Esophagus muscularis mucosa (tissue), 4 donors: ENCODE results near the gene TJAP1. TPM values are rescaled to one million over a fixed set of nuclear protein-coding genes. Genes with fewer than 3 reads are reported as not detected.

Source experiments
- DNase-seq: peaks from one replicate; pipeline ENCODE4 v3.0.0-alpha.2; 2017; ENCODE audit errors: extremely low spot score
- H3K27ac ChIP-seq, 4 donors: fragments of 200-600 bp; sonication (generic); replicated peaks in 1 of 4; 1 replicate in 3 of 4; 2 replicates in 1 of 4; pipeline ENCODE4 v1.5.1; 2016 to 2019; ENCODE audit warnings: mild to moderate bottlenecking in 1 of 4
- H3K27me3 ChIP-seq, 4 donors: fragments of 200-600 bp; sonication (generic); one replicate each; pipeline versions ENCODE4 v1.5.1 to v1.6.0; 2016 to 2019
- H3K36me3 ChIP-seq, 4 donors: fragments of 200-600 bp; sonication (generic); one replicate each; pipeline ENCODE4 v1.5.1; 2016 to 2019
- H3K4me1 ChIP-seq, 4 donors: fragments of 200-600 bp; sonication (generic); one replicate each; pipeline ENCODE4 v1.5.1; 2016 to 2019
- H3K4me3 ChIP-seq, 4 donors: fragments of 200-600 bp; sonication (generic); 1 replicate in 2 of 4; 2 replicates in 2 of 4; pipeline ENCODE4 v1.5.1; 2016 to 2019; ENCODE audit warnings: mild to moderate bottlenecking in 4 of 4, moderate library complexity in 1 of 4
- H3K9me3 ChIP-seq, 4 donors: fragments of 200-600 bp; sonication (generic); 1 replicate in 3 of 4; 2 replicates in 1 of 4; pipeline ENCODE4 v1.5.1; 2016 to 2019
- CTCF ChIP-seq, 3 experiments: fragments of 200-600 bp in 2 of 3; fragments of 450-650 bp in 1 of 3; sonication (generic) in 2 of 3; IDR thresholded peaks; one replicate each; pipeline ENCODE4 v1.5.1; 2017 to 2019; ENCODE audit warnings: antibody characterized with exemption in 3 of 3, mild to moderate bottlenecking in 2 of 3, moderate library complexity in 1 of 3
- EP300 ChIP-seq: sonication (generic); formaldehyde crosslinking; IDR thresholded peaks from one replicate; pipeline ENCODE4 v1.6.1; 2017; ENCODE audit warnings: antibody characterized with exemption
- POLR2A ChIP-seq: fragments of 450-650 bp; IDR thresholded peaks from one replicate; pipeline ENCODE4 v1.6.1; 2017; ENCODE audit warnings: antibody characterized with exemption, moderate library complexity, mild to moderate bottlenecking, low read depth
- POLR2AphosphoS5 ChIP-seq, 2 donors: sonication (generic); formaldehyde crosslinking; IDR thresholded peaks; one replicate each; pipeline ENCODE4 v1.6.1; 2017; ENCODE audit warnings: antibody characterized with exemption in 2 of 2
- WGBS: methylation state at CpG from one replicate; pipeline ENCODE4 v1.1.5; 2018; 5-methylcytosine and 5-hydroxymethylcytosine counted together
- intact Hi-C: fragments of 100-400 bp; cut with DNase I; formaldehyde crosslinking; loops from one replicate; pipeline ENCODE4 v1.15.1; 2023
- small RNA-seq, 3 donors: library from RNA; depleted of rRNA; stranded (forward); fragments of <200 nt; gene quantifications; one replicate each; pipeline ENCODE3, GENCODE V24; 2016
- total RNA-seq, 4 donors: library from RNA; depleted of rRNA; stranded (reverse); fragments of >200 nt; gene quantifications; one replicate each; pipeline versions ENCODE4 v1.1.0 to v1.2.1, GENCODE V29; 2016

Gene TJAP1
- total RNA-seq, 4 donors from 2014 or later: 19.9 to 34.4 (median 26.4) TPM

DNA sequence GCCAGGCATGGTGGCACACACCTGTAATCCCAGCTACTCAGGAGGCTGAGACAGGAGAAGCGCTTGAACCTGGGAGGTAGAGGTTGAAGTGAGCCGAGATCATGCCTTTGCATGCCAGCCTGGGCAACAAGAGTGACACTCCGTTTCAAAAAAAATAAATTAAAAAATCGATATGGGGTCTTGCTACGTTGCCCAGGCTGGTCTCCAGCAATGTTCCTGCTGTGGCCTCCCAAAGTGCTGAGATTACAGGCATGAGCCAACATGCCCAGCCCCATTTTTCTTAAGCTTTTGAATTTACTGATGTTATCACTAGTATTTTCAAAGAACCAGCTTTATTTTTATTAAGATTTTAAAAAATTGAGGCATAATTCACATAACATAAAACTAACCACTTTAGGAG, 63.1 kb downstream of the TJAP1 start:
- no peaks in the 10 kb centered on the region for H3K9me3 ChIP-seq
- no peak overlapping the region for H3K4me3 ChIP-seq
- intact Hi-C loops: no loop called here
- no peak for TF ChIP-seq POLR2A
- no peak for TF ChIP-seq EP300
- no peak for TF ChIP-seq POLR2AphosphoS5 (IDR thresholded peaks at IDR 0.05)
- no peak for TF ChIP-seq CTCF (IDR thresholded peaks at IDR 0.05)
- no peak for DNase-seq
- H3K36me3 ChIP-seq: peaks cover 13 to 94% (median 79%) of the 10 kb centered on the region in 4 donors
- H3K27me3 ChIP-seq: no peaks in the 10 kb centered on the region
- H3K4me1 ChIP-seq: no peaks in the 10 kb centered on the region
- WGBS: 97% methylated on average over 5 of the region's 5 CpGs
- H3K27ac ChIP-seq: no peak overlapping the region

DNA sequence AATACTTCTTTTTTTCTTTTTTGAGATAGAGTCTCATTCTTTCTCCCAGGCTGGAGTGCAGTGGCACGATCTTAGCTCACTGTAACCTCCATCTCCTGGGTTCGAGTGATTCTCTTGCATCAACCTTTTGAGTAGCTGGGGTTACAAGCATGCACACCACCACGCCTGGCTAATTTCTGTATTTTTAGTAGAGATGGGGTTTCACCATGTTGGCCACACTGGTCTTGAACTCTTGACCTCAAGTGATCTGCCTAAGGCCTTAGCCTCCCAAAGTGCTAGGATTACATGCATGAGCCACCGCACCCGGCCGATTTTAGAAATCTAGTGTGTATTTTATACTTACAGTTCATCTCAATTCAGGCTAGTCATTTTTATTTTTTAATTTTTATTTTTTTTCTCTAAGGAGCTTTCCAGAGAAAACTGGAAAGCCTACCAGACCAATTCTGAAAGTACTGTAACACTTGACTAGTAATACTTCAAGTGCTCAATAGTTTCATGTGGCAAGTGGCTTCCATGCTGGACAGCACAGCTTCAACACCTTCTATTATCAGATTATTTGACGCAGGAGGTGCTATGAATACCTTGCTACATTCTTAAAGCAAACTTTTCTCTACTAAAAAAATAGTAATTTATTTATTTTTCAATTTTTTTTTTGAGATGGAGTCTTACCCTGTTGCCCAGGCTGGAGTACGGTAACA, 64.6 kb downstream of the TJAP1 start:
- intact Hi-C loops: no loop called here
- no peaks in the 10 kb centered on the region for H3K4me1 ChIP-seq
- DNase-seq: no peak
- no peak for TF ChIP-seq CTCF (IDR thresholded peaks at IDR 0.05)
- no peak for TF ChIP-seq POLR2AphosphoS5 (IDR thresholded peaks at IDR 0.05)
- TF ChIP-seq POLR2A: no peak
- TF ChIP-seq EP300: no peak
- H3K4me3 ChIP-seq: no peak overlapping the region
- H3K27ac ChIP-seq: no peak overlapping the region
- no peaks in the 10 kb centered on the region for H3K27me3 ChIP-seq
- WGBS: 98% methylated on average over 8 of the region's 8 CpGs
- no peaks in the 10 kb centered on the region for H3K9me3 ChIP-seq
- peaks cover 19 to 97% (median 83%) of the 10 kb centered on the region in 4 donors for H3K36me3 ChIP-seq

DNA sequence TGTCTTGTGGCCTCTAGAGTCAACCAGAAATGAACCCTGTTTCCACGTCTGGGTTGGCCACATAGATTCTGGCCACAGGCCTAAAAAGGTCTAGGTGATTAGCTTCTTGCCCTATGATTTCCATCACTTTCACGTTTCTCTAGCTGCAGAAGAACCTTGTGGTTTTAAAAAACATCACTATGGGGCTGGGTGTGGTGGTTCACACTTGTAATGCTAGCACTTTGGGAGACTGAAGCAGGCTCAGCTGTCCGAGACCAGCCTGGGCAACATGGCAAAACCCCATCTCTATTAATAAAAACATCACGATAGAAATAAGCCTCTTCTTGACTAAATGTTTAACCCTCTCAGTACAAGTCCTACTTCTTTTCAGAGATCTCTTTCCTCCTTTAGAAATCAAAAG, 67.1 kb downstream of the TJAP1 start:
- H3K36me3 ChIP-seq: peaks cover 39 to 100% (median 91%) of the 10 kb centered on the region in 4 donors
- WGBS: 67% methylated on average over 4 of the region's 4 CpGs
- TF ChIP-seq EP300 (no peak), POLR2A (no peak), POLR2AphosphoS5 (IDR thresholded peaks at IDR 0.05) (no peak), CTCF (IDR thresholded peaks at IDR 0.05) (no peak)
- no peak overlapping the region for H3K27ac ChIP-seq
- DNase-seq: no peak
- H3K4me1 ChIP-seq: no peaks in the 10 kb centered on the region
- intact Hi-C loops: no loop called here
- H3K9me3 ChIP-seq: no peaks in the 10 kb centered on the region
- H3K27me3 ChIP-seq: no peaks in the 10 kb centered on the region
- no peak overlapping the region for H3K4me3 ChIP-seq

DNA sequence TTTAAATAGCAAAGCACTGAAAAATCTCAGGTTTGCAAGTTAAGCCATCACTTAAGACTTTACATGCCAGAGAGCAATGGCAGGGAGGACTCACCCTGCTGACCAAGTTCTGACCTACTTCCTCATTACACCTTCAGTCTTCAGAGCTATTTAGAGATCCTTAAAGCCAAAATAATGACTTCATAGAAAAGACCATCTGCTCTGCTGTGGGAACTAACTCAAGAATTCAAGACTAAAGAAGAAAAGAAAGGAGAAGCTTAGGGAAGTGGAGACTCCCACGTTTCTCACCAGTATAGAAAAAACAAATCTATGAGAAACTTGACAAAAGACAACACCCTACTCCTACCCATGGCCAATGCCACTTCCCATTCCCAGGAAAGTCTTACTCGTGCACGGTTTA, 69.9 kb downstream of the TJAP1 start:
- no peak for DNase-seq
- 84% methylated on average over 3 of the region's 3 CpGs for WGBS
- intact Hi-C loops: no loop called here
- H3K9me3 ChIP-seq: no peaks in the 10 kb centered on the region
- H3K4me3 ChIP-seq: no peak overlapping the region
- H3K4me1 ChIP-seq: no peaks in the 10 kb centered on the region
- peaks cover 57 to 100% (median 96%) of the 10 kb centered on the region in 4 donors for H3K36me3 ChIP-seq
- no peaks in the 10 kb centered on the region for H3K27me3 ChIP-seq
- TF ChIP-seq POLR2AphosphoS5 (IDR thresholded peaks at IDR 0.05) (no peak), EP300 (no peak), CTCF (IDR thresholded peaks at IDR 0.05) (no peak), POLR2A (no peak)
- H3K27ac ChIP-seq: no peak overlapping the region

Small RNA genes lying within 50 kb of the gene (small RNA-seq; reads per million reads assigned to genes)
- 0 to 0.17 (median 0) reads per million in 3 donors for gene MIR6780B
- gene RF00426: 0 reads per million in 3 donors
- gene RNU6-1113P: 0 reads per million in 3 donors

Other genes with a start within 250 kb of the TJAP1 start
- 10 to 100 TPM; 60.5 to 70.2 (median 65.3) TPM for gene DNPH1, start 248.1 kb upstream of the TJAP1 start, total RNA-seq
- under 1 TPM; under 0.01 to 0.29 (median 0.03) TPM for gene TTBK1, start 234.1 kb upstream of the TJAP1 start, total RNA-seq
- gene SLC22A7, start 179.3 kb upstream of the TJAP1 start, total RNA-seq: not detected
- not detected for gene CRIP3, start 168.7 kb upstream of the TJAP1 start, total RNA-seq
- gene ZNF318, start 107.9 kb upstream of the TJAP1 start, total RNA-seq: 10 to 100 TPM; 11.1 to 17.3 (median 14.6) TPM
- gene ABCC10, start 50.0 kb upstream of the TJAP1 start, total RNA-seq: 10 to 100 TPM in 3 of 4 donors, 1 to 10 TPM in 1; 7.6 to 19.4 (median 12.5) TPM
- under 1 TPM in 2 of 4 donors, not detected in 2; 0.32 to 0.33 TPM for gene DLK2, start 22.0 kb upstream of the TJAP1 start, total RNA-seq
- 1 to 10 TPM in 1 of 4 donors, under 1 TPM in 2, not detected in 1; 0.50 to 1.4 (median 0.75) TPM for gene LRRC73, start 32.8 kb downstream of the TJAP1 start, total RNA-seq
- gene YIPF3, start 39.4 kb downstream of the TJAP1 start, total RNA-seq: 10 to 100 TPM; 73.6 to 96.9 (median 84.9) TPM
- gene POLR1C, start 39.5 kb downstream of the TJAP1 start, total RNA-seq: 10 to 100 TPM in 3 of 4 donors, 1 to 10 TPM in 1; 9.1 to 30.3 (median 17.6) TPM
- 10 to 100 TPM; 12.5 to 17.1 (median 15.7) TPM for gene XPO5, start 98.5 kb downstream of the TJAP1 start, total RNA-seq
- 1 to 10 TPM; 6.1 to 9.6 (median 7.7) TPM for gene POLH, start 98.6 kb downstream of the TJAP1 start, total RNA-seq
- gene GTPBP2, start 151.7 kb downstream of the TJAP1 start, total RNA-seq: 10 to 100 TPM; 28.2 to 31.0 (median 30.0) TPM
- 10 to 100 TPM; 17.9 to 26.7 (median 21.6) TPM for gene MAD2L1BP, start 158.3 kb downstream of the TJAP1 start, total RNA-seq
- gene RSPH9, start 167.5 kb downstream of the TJAP1 start, total RNA-seq: under 1 TPM in 2 of 4 donors, not detected in 2; 0.17 to 0.34 TPM
- 10 to 100 TPM; 30.7 to 47.4 (median 37.1) TPM for gene MRPS18A, start 210.2 kb downstream of the TJAP1 start, total RNA-seq